Lung (tissue), 12 donors: ENCODE measurements around the gene CALR3. TPM values are rescaled to one million over a fixed set of nuclear protein-coding genes. Genes with fewer than 3 reads are reported as not detected.

Experiments
- ATAC-seq: fragments of 200-7000 bp; cut with Tn5 transposase; one replicate; pipeline ENCODE4 v1.9.1; 2020; ENCODE audit warnings: moderate number of reproducible peaks; ENCODE audit not compliant: insufficient read depth, low FRiP score
- DNase-seq, 3 donors: peaks; one replicate each; pipeline ENCODE4 v3.0.0-alpha.2; 2013 to 2017
- H3K27ac ChIP-seq, 2 donors: one replicate each; pipeline ENCODE4 v1.5.1; 2013; ENCODE audit warnings: mild to moderate bottlenecking in 2 of 2, moderate library complexity in 2 of 2, control low read depth in 1 of 2, inconsistent platforms in 1 of 2, low read depth in 1 of 2, low read length in 1 of 2
- H3K27me3 ChIP-seq, 3 donors: one replicate each; pipeline ENCODE4 v1.5.1; 2013; ENCODE audit warnings: low read length in 2 of 3; ENCODE audit not compliant: control insufficient read depth in 3 of 3, insufficient read depth in 3 of 3
- H3K36me3 ChIP-seq, 4 donors: one replicate each; pipeline ENCODE4 v1.5.1; 2013; ENCODE audit warnings: low read length in 4 of 4, mild to moderate bottlenecking in 1 of 4, moderate library complexity in 1 of 4; ENCODE audit not compliant: control insufficient read depth in 4 of 4, insufficient read depth in 4 of 4
- H3K4me1 ChIP-seq, 5 donors: one replicate each; pipeline ENCODE4 v1.5.1; 2013; ENCODE audit warnings: low read length in 5 of 5, mild to moderate bottlenecking in 2 of 5, moderate library complexity in 1 of 5; ENCODE audit not compliant: control insufficient read depth in 5 of 5, insufficient read depth in 5 of 5
- H3K4me3 ChIP-seq: one replicate; pipeline ENCODE4 v1.5.1; 2013; ENCODE audit warnings: mild to moderate bottlenecking, control low read depth, moderate library complexity
- H3K9ac ChIP-seq, 2 donors: one replicate each; pipeline ENCODE4 v1.5.1; 2013; ENCODE audit warnings: low read length in 2 of 2, control low read depth in 1 of 2; ENCODE audit not compliant: insufficient read depth in 1 of 2
- H3K9me3 ChIP-seq, 4 donors: one replicate each; pipeline ENCODE4 v1.5.1; 2013; ENCODE audit warnings: low read length in 3 of 4, mild to moderate bottlenecking in 1 of 4, moderate library complexity in 1 of 4; ENCODE audit not compliant: control insufficient read depth in 4 of 4, insufficient read depth in 3 of 4
- WGBS, 2 donors: extraction: QIAGEN DNeasy Blood & Tissue Kit; methylation state at CpG; one replicate each; pipeline ENCODE4 v1.1.7; 2013; 5-methylcytosine and 5-hydroxymethylcytosine counted together
- polyA plus RNA-seq, 2 donors: library from polyadenylated mRNA; stranded (reverse); fragments of 200-250 nt; gene quantifications; one replicate each; pipeline ENCODE4 v1.2.1, GENCODE V29; 2013
- total RNA-seq, 2 donors: library from RNA; depleted of rRNA in 1 of 2; stranded (reverse); fragments of >200 nt in 1 of 2; gene quantifications; one replicate each; pipeline ENCODE4 v1.2.1, GENCODE V29; 2014 to 2021
- TF ChIP-seq, protein P1 (sequence below): IDR thresholded peaks from 2 replicates; pipeline ENCODE4 v1.5.1; 2012; ENCODE audit warnings: mild to moderate bottlenecking; ENCODE audit errors: control extremely low read depth, extremely low read depth
- donor health status: control.
- donor health status: control.
- donor health status: Bipolar disorder and iron deficiency.
- donor health status: healthy.
- donor health status: DM: yes; HTN: yes; CAD: no.

The CALR3 gene
- total and polyA plus RNA-seq, 4 donors: 0.07 TPM; not detected in 3

- no peak overlapping the region for H3K27ac ChIP-seq
- H3K27me3 ChIP-seq: no peaks in the 10 kb centered on the region
- peaks cover 15 to 81% (median 47%) of the 10 kb centered on the region in 4 donors for H3K36me3 ChIP-seq
- H3K9ac ChIP-seq: no peak overlapping the region
- WGBS, 2 donors: 91 to 93% methylated on average over 46 to 47 of the region's 47 CpGs
- H3K9me3 ChIP-seq: no peaks in the 10 kb centered on the region
- peak; percentile 50 to 64 (median 53) for DNase-seq
- TF ChIP-seq, protein P1, sequence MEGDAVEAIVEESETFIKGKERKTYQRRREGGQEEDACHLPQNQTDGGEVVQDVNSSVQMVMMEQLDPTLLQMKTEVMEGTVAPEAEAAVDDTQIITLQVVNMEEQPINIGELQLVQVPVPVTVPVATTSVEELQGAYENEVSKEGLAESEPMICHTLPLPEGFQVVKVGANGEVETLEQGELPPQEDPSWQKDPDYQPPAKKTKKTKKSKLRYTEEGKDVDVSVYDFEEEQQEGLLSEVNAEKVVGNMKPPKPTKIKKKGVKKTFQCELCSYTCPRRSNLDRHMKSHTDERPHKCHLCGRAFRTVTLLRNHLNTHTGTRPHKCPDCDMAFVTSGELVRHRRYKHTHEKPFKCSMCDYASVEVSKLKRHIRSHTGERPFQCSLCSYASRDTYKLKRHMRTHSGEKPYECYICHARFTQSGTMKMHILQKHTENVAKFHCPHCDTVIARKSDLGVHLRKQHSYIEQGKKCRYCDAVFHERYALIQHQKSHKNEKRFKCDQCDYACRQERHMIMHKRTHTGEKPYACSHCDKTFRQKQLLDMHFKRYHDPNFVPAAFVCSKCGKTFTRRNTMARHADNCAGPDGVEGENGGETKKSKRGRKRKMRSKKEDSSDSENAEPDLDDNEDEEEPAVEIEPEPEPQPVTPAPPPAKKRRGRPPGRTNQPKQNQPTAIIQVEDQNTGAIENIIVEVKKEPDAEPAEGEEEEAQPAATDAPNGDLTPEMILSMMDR: no peak
- ATAC-seq: no peak
- H3K4me3 ChIP-seq: no peak overlapping the region
- H3K4me1 ChIP-seq: no peaks in the 10 kb centered on the region
Measured at GRCh38 chr19:16532440-16533234, 36.7 kb upstream of the CALR3 start.

DNA sequence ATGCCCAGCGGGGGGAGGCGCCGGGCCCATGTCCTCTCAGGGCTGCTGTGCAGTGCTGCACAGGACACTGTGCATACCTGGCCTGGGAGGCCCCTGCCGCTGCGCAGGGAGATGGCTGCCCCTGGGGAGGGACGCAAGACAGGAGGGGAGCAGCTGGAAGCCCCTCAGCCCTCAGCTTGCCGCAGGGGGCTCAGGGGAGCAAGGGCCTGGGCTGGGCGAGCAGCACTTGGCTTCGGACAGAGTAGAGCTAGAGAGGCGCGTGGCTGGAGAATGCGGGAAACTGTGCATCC, 35.4 kb upstream of the CALR3 start:
- TF ChIP-seq, protein P1: no peak
- Histone ChIP-seq H3K36me3 (peaks cover 21 to 82% (median 52%) of the 10 kb centered on the region in 4 donors), H3K9me3 (no peaks in the 10 kb centered on the region), H3K4me1 (no peaks in the 10 kb centered on the region), H3K9ac (no peak overlapping the region), H3K27ac (no peak overlapping the region), H3K27me3 (no peaks in the 10 kb centered on the region), H3K4me3 (no peak overlapping the region)
- WGBS, 2 donors: 97% methylated on average over 12 of the region's 12 CpGs
- ATAC-seq (no peak), DNase-seq (no peak)

DNA sequence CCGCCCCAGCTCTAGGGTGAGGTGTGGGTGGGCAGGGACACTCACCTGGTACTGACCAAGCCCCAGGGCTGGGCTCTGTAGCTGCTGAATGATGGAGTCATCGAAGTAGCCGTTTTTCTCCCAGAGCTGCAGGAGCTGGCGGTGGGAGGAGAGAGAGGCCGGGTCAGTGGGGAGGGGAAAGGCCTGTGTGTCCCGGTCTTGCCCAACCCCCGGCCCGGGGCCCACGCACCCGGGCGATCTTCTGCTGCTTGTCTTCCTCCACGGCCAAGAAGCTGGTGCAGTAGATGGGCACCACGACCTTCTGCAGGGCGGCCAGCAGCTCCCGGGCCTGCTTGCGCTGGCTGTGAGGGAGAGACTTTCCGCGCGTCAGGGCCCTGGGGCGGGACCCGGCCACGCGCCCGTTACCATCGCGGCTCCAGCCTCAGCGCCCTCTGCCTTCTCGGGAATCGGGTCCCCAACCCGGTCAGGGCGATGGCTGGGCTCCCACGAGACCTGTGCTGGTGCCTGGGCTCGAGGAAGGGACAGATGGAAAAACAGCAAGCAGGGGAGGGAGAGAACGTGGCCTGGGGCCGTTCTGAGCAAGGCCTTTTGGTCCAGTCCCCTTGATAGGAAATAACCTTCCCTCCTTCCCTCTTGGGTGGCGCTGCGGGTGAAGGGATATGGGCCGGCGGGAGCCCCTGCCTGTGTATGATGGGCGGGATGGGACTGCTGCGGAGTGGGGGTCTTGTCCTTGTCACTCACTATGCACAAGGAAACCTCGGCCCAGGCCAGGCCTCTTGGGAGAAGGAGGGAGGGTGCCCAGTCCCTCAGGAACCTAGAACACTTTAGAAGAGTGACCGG, 34.8 kb upstream of the CALR3 start:
- DNase-seq: no peak
- Histone ChIP-seq H3K4me1 (no peaks in the 10 kb centered on the region), H3K9me3 (no peaks in the 10 kb centered on the region), H3K27me3 (no peaks in the 10 kb centered on the region), H3K27ac (no peak overlapping the region), H3K36me3 (peaks cover 21 to 81% (median 51%) of the 10 kb centered on the region in 4 donors), H3K4me3 (no peak overlapping the region), H3K9ac (no peak overlapping the region)
- no peak for ATAC-seq
- 96% methylated on average over 43 of the region's 43 CpGs for WGBS, 2 donors
- TF ChIP-seq, protein P1: no peak
